HG03457 (cell line): ENCODE data around the gene DENND1A.

Source experiments
- ATAC-seq: cut with Tn5 transposase; IDR thresholded peaks from one replicate; pipeline ENCODE4 v1.9.1; 2021; ENCODE audit warnings: moderate number of reproducible peaks; ENCODE audit not compliant: unreplicated experiment

Gene DENND1A

GRCh38 chr9:123865226-123866000 is 64.5 kb downstream of the DENND1A start:
- no peak for ATAC-seq

DNA sequence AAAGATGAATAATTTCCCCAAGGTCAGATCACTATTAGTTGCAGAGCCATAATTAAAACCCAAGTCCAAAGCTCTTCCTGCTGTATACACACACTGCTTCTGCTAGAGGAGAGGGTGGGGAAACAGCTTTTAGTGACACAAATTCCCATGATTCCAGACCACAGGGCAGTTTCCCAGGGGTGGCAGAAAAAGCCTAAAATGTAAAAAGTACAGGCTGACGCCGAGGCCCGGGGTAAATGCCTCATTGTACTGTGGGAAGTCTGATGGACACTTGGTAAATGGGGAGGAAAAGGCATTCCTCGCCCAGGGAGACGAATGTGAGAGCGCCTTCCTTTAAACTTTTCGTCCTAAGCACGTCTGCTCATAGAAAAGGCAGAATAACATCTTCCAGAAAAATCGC is 65.7 kb downstream of the DENND1A start:
- ATAC-seq, result no peak

- no peak for ATAC-seq
These were observed 66.6 kb downstream of the DENND1A start for GRCh38 chr9:123863164-123863855.

DNA sequence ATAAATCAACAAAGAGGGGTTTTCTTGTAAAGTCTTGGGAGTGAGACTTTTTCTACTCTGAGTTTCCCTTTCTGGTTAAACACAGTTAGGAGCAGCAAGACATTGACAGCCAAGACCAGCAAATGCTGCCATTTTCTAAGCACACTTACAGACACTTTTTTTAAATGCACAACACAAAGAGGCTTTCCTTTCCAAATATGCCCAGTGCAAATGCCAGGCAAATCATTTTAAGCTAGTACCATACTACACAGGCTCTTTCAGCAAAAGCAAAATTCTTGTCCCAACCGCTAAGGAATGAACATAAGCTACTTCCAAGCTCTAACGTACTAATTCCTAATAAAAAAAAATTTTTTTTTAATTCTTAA is 68.2 kb downstream of the DENND1A start:
- no peak for ATAC-seq

DNA sequence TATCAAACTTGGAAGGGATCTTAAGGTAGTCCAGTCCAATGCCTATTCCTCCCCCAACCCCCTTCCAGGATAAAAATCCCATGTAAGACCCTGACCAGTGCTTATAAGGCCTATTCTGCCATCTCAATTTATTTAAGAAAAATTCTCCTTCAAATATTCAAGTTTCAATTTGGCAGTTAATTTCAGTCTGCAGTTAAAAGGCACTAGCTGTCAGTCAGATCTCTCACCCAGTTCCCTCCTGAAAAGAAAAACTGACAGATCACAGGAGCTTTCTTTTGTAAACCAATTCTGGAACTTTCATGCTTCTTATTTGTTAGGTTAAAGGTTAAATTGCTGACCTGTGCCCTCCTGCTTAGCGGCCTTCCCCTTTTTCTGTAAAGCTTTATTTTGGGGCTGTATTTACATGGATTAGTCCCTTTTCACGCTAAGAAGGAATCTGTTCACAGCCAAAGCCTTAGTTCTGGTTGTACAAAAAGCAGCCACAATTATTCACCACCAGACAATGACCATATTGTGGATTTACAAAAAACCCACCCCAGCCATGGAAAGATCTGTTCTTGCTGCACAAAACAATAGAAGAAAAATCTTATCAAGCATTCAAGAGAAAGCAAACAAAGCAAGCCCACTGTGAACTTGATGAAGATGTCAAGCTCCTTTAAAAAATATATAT is 68.7 kb downstream of the DENND1A start:
- ATAC-seq, result no peak

GRCh38 chr9:123860603-123861002 is 69.3 kb downstream of the DENND1A start:
- ATAC-seq, result no peak

GRCh38 chr9:123852403-123852802 is 77.5 kb downstream of the DENND1A start:
- no peak for ATAC-seq

GRCh38 chr9:123851851-123852250 is 78.1 kb downstream of the DENND1A start:
- no peak for ATAC-seq

DNA sequence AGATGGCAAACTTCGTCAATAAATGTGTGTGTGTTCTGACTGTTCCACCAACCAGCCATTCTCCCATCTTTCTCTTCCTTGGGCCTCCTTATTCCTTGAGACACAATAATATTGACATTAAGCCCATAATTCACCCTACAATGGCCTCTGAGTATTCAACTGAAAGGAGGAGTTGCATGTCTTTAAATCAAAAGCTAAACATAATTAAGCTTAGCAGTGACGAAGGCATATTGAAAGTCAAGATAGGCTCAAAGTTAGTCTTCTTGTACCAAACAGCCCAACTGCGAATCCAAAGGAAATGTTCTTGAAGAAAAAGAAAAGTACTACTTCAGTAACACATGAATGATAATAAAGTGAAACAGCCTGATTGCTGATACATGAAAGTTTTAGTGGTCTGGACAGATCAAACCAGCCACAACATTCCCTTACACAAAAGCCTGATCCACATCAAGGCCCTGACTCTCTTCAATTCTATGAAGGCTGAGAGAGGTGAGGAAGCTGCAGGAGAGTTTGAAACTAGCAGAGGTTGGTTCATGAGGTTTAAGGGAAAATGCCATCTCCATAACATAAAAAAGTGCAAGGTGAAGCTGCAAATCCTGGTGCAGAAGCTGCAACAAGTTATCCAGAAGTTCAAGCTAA is 81.4 kb downstream of the DENND1A start:
- ATAC-seq, result no peak

- no peak for ATAC-seq
These were observed 83.0 kb downstream of the DENND1A start for GRCh38 chr9:123846966-123847365.

DNA sequence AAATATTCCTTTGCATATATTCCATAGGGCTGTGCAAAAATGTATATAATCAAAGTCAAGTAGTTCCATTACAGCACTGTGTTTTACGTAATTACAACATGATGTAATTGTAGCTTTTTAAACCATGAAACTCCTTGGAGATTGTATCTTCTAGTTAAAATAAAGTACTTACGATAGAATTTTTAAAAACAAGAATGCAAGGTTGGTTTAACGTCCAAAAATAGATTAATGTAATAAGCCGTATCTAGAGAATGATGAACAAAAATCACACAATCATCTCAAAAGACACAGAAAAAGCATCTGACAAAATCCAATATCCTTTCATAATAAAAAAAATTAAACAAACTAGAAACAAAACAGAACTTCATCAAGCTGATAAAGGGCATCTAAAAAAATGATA is 86.2 kb downstream of the DENND1A start:
- ATAC-seq, result no peak

DNA sequence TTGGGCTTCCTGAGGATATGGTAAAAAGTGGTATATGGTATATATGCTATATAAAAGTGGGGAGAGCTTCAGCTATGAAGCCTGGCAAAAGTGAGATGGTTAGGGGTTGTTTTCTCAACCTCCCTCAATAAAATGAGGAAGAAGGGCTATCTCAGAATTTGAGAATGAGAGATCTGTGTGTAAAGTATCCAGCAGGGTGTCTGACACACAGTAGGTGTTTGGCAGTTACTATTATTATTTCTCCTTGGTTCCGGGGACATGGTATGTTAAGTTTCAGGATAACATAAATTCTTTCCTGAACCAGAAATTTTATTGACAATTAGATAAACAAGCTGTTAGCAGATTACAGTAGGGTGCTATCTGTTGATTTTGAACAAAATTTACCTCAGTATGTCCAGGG is 94.1 kb downstream of the DENND1A start:
- ATAC-seq, result no peak

DNA sequence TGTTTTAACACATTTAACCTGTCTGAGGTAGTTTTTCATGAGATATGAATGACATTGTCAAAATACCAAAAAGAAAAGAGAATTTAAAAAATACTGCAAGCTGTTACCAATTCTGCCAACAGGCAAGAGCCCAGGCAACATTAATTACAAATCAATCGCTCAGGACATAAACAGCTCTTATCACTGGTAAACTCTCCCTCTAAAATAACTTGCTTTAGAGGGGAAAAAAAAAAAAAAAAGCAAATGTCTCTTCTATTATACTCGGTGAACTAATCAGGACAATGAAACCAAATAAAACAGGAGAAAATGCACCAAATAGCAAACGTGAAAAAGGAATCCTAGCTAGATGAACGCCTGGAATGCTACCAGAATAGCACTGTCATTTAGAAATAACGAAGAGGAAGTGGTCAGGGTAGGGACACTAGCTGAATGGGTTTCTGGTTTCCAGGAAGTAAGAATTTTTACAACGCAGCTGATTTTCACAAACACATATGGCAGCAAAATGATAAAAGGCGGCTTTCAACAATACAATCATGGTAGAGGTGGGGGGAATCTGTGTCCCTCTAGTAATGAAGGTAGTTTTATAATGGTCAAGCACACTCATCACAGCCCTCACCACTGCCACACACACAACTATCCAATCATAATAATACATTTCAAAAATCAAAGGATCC is 94.9 kb downstream of the DENND1A start:
- ATAC-seq, result no peak

GRCh38 chr9:123834218-123834888 is 95.6 kb downstream of the DENND1A start:
- no peak for ATAC-seq

DNA sequence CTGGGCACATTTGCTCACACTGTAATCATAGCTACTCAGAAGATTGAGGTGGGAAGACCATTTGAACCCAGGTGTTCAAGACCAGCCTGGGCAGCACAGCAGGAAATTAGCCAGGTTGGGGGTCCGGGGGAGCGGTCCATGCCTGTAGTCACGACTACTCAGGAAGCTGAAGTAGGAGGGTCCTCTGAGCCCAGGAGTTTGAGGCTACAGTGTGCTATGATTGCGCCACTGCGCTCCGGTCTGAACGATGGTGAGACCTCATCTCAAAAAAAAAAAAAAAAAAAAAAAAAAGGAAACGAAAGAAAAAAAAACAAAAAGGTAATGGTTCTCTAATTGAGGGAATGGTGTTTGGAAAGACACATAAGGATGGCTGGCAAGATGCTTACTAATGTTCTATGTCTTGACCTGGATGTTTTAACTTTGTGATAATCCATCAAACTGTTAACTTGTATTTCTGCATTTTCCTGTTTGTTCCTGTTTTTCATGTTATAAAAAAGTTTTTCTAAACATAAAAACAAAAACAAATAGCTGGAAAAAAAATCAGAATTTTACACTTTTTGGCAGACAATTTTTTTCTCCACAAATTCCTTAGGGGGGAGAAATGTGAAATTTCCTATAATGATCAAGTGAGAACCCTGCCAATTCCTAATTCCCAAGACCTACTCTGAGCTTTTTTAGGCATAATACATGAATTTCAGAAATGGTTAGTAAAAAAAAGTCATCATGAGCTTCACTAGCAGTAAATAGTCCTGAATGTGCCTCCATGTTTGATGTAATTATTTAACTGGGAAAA is 96.9 kb downstream of the DENND1A start:
- no peak for ATAC-seq

DNA sequence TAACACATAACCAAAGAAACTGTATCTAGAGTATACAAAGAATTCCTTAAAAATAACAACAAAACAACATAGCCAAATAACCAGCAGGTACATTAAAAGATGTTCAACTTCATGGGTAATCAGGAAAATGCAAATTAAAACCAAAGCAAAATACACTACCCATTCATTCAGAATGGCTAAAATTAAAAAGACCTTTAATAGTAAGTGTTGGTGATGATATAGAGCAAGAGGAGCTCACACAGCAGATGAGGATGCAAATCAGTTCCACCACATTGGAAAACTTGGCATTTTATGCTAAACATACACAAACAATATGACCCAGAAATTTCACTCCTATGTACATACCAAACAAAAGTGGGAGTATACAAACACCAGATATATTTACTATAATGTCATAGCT is 97.8 kb downstream of the DENND1A start:
- ATAC-seq, result no peak

GRCh38 chr9:123828449-123828848 is 101.5 kb downstream of the DENND1A start:
- ATAC-seq, result no peak

DNA sequence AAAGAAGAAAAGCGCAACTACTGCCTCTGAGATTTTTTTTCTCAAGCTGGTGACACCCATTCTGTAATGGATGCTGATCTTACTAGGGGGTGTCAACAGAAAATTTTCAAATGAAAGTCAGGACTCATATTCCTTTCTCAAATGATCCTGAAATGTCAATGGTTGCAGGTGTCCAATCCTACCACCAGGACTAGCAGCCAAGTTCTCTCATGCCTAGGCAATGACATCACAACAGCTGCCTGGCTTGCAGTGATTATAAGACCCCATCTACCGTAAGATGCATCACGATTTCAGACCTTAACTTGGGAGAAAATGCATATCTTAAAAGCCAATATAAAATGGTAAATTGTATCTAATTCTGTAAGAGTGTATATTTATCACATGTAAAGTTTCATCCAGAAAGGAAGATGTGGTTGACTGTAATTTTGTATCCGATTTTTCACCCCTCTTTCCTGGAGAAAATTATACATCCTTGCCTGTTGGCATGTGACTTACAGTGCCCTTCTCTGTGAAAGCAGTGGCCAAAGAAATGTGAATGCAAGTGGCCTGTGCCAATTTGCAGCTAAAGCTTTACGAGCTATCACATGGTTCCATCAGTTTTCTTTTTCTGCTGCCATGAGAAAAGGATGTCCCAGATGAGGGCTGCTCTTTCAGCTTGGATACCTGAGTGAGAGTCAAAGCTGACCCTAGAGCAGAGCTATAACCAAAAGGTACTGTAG is 104.4 kb downstream of the DENND1A start:
- no peak for ATAC-seq
